Left ventricle myocardium inferior (tissue), 1 donor: ENCODE results near the gene MET. TPM values are rescaled to one million over a fixed set of nuclear protein-coding genes. Genes with fewer than 3 reads are reported as not detected.

Experiments
- DNase-seq: peaks from one replicate; pipeline ENCODE4 v3.0.0-alpha.2; 2020
- H3K27ac ChIP-seq: fragments of 200-600 bp; replicated peaks from 2 replicates; pipeline ENCODE4 v1.8.0; 2021
- H3K27me3 ChIP-seq: fragments of 200-600 bp; 2 replicates; pipeline ENCODE4 v1.8.0; 2021; ENCODE audit warnings: low read depth
- H3K36me3 ChIP-seq: fragments of 200-600 bp; 2 replicates; pipeline ENCODE4 v1.8.0; 2021
- H3K4me1 ChIP-seq: fragments of 200-600 bp; 2 replicates; pipeline ENCODE4 v1.8.0; 2021
- H3K4me3 ChIP-seq: fragments of 200-600 bp; 2 replicates; pipeline ENCODE4 v1.8.0; 2021; ENCODE audit warnings: mild to moderate bottlenecking, moderate library complexity
- H3K9me3 ChIP-seq: fragments of 200-600 bp; replicated peaks from 2 replicates; pipeline ENCODE4 v1.8.0; 2021
- intact Hi-C: fragments of 100-400 bp; cut with micrococcal nuclease; formaldehyde crosslinking; loops from one replicate; pipeline ENCODE4 v1.11.0; 2022
- total RNA-seq: library from RNA; stranded (reverse); fragmentation: NEBNext Ultra II Directional; extraction: Animal tissue kit (Norgen Biotek cat#: 25700); gene quantifications from one replicate; pipeline ENCODE4 v1.2.1, GENCODE V29; 2021
- TF ChIP-seq, protein P1 (sequence below): fragments of 200-600 bp; IDR thresholded peaks from 2 replicates; pipeline ENCODE4 v1.8.0; 2021; ENCODE audit warnings: antibody characterized with exemption, mild to moderate bottlenecking, borderline replicate concordance
- donor health status: DM: no; HTN: yes; CAD: no; lungs with severe emphysema.

Gene MET
- total RNA-seq, 1 donor from 2014 or later, result 13.1 TPM

DNA sequence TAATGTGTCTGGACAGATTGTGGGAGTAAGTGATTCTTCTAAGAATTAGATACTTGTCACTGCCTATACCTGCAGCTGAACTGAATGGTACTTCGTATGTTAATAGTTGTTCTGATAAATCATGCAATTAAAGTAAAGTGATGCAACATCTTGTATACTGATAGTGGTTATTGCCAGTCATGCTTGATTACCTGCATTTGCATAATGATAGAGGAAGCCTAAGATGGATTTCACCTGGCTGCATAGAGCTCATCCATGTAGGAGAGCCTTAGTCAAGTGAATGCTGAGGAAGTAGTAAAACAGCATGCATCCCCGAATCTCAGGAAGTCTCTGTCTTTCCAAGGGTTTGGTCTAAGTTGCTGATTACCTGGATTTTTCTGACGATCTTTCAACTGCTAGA is 126.2 kb downstream of the MET start:
- DNase-seq, result no peak
- Histone ChIP-seq H3K27ac (peak overlapping the region; percentile 31), H3K36me3 (peaks cover 5% of the 10 kb centered on the region), H3K4me1 (peaks cover 17% of the 10 kb centered on the region), H3K4me3 (no peak overlapping the region), H3K9me3 (no peaks in the 10 kb centered on the region), H3K27me3 (no peaks in the 10 kb centered on the region)
- intact Hi-C loops, result no loop called here
- TF ChIP-seq, protein P1, sequence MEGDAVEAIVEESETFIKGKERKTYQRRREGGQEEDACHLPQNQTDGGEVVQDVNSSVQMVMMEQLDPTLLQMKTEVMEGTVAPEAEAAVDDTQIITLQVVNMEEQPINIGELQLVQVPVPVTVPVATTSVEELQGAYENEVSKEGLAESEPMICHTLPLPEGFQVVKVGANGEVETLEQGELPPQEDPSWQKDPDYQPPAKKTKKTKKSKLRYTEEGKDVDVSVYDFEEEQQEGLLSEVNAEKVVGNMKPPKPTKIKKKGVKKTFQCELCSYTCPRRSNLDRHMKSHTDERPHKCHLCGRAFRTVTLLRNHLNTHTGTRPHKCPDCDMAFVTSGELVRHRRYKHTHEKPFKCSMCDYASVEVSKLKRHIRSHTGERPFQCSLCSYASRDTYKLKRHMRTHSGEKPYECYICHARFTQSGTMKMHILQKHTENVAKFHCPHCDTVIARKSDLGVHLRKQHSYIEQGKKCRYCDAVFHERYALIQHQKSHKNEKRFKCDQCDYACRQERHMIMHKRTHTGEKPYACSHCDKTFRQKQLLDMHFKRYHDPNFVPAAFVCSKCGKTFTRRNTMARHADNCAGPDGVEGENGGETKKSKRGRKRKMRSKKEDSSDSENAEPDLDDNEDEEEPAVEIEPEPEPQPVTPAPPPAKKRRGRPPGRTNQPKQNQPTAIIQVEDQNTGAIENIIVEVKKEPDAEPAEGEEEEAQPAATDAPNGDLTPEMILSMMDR, result no peak

DNA sequence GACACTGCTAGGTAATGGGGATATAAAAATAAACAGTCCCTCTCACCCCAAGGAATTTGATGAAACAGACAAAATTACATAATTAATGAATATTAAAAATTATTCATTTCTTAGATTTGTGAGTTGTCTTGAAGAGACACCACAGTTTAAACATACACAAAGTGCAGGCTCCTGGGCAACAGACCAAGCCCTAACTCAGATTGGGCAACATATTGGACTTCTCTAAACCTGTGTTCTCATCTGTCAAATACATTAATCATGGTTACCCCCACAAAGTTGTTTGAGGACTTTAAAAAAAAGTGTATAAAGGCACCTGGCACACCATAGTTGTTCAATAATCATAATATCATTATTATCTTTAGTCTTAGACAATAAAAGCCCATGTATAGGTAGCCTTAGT is 127.9 kb downstream of the MET start:
- intact Hi-C loops, result loop anchor here (10.0 kb wide), 1 partner anchor 625 kb away; no protein-coding TSS in a partner anchor
- Histone ChIP-seq H3K27ac (no peak overlapping the region), H3K9me3 (no peaks in the 10 kb centered on the region), H3K4me1 (peaks cover 17% of the 10 kb centered on the region), H3K36me3 (peaks cover 5% of the 10 kb centered on the region), H3K4me3 (no peak overlapping the region), H3K27me3 (no peaks in the 10 kb centered on the region)
- TF ChIP-seq, protein P1, result no peak
- DNase-seq, result no peak

DNA sequence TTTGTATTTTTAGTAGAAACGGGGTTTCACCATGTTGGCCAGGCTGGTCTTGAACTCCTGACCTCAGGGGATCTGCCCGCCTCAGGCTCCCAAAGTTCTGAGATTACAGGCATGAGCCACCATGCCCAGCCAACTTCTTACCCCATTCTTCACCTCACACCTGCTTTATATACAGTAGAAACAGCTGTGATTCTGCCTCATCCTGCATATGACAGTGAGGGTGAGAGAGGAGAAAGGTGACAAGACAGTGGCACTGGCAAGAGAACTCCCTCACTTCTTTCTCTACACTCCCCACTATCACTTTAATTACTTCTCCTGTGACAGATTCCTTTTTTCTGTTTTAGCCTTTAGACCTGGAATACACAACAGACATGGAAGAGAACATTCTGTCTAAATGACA is 128.6 kb downstream of the MET start:
- peaks cover 3% of the 10 kb centered on the region for H3K36me3 ChIP-seq
- H3K4me1 ChIP-seq, result peaks cover 23% of the 10 kb centered on the region
- no peaks in the 10 kb centered on the region for H3K27me3 ChIP-seq
- no peaks in the 10 kb centered on the region for H3K9me3 ChIP-seq
- intact Hi-C loops, result loop anchor here (10.0 kb wide), 1 partner anchor 626 kb away; no protein-coding TSS in a partner anchor
- TF ChIP-seq, protein P1, result no peak
- H3K4me3 ChIP-seq, result no peak overlapping the region
- no peak overlapping the region for H3K27ac ChIP-seq
- no peak for DNase-seq

DNA sequence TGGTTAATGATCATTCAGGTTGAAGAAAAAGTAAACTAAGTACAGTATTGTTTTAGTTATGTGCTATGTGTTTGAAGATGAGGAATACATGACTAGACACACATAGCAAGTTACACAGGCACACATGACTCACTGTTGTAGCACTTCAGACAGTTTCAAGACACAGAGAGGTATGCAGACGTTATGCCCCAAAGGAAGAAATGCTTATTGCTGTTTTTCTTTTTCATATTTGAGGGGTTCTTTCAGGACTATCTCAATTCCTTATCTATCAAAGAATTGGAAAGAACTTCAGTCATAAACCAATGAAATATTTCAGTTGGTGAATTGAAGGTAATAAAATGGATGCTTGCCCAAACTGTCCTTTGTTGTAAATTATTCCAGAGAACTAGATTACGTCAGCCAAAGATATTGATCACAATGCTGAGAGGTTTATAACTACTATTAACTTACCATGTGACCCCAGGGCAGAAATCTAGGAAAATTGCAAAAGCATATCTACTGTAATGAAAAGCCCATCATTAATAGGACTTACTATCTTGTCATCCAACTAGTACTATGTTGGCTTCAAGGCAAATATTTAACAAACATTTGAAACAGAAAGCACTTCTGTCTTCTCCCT is 129.2 kb downstream of the MET start:
- Histone ChIP-seq H3K4me3 (no peak overlapping the region), H3K4me1 (peaks cover 24% of the 10 kb centered on the region), H3K27ac (no peak overlapping the region), H3K27me3 (no peaks in the 10 kb centered on the region), H3K9me3 (no peaks in the 10 kb centered on the region), H3K36me3 (no peaks in the 10 kb centered on the region)
- no peak for DNase-seq
- TF ChIP-seq, protein P1, result no peak
- intact Hi-C loops, result loop anchor here (10.0 kb wide), 1 partner anchor 626 kb away; no protein-coding TSS in a partner anchor

DNA sequence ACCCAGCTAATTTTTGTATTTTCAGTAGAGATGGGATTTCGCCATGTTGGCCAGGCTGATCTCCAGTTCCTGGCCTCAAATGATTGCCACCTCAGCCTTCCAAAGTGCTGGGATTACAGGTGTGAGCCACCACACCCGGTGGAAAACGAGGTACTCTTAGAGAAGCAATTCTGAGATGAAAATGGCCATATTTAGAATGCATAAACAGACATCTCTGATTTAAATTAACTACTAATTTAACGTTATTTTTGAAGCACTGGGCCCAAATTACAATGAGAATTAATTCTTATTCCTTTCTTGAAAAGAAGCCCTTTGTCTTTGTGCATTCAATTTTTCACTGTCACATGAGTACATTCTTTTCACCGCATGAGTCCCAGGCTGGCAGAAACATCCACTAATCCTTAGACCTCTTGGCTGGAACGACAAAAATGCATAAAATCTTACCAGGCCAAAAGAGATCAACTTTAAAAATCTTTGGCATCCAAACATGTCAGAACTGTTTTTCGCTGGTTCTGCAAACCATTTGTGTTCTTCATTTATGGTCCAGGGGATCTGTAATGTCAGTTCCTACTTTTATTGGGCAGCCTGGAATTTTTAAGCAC is 130.2 kb downstream of the MET start:
- Histone ChIP-seq H3K9me3 (no peaks in the 10 kb centered on the region), H3K4me3 (no peak overlapping the region), H3K4me1 (peaks cover 22% of the 10 kb centered on the region), H3K27ac (no peak overlapping the region), H3K36me3 (no peaks in the 10 kb centered on the region), H3K27me3 (no peaks in the 10 kb centered on the region)
- intact Hi-C loops, result loop anchor here (10.0 kb wide), 1 partner anchor 627 kb away; no protein-coding TSS in a partner anchor
- no peak for DNase-seq
- TF ChIP-seq, protein P1, result no peak
